K562 (cell line): ENCODE measurements around the gene ZNF224. TPM values are rescaled to one million over a fixed set of nuclear protein-coding genes. Genes with fewer than 3 reads are reported as not detected.

Source experiments
- BCOR ChIP-seq: fragments of 450-650 bp; IDR thresholded peaks from 2 replicates; pipeline ENCODE4 v1.6.1; 2016
- CBX1 ChIP-seq: sonication (generic); IDR thresholded peaks from 2 replicates; pipeline ENCODE4 v1.6.1; 2016; ENCODE audit warnings: antibody characterized with exemption, low read depth, mild to moderate bottlenecking
- GABPB1 ChIP-seq: sonication (generic); formaldehyde crosslinking; IDR thresholded peaks from 2 replicates; pipeline ENCODE4 v1.8.0; 2022; ENCODE audit warnings: mild to moderate bottlenecking, missing genetic modification reagents
- HCFC1 ChIP-seq: IDR thresholded peaks from 2 replicates; pipeline ENCODE4 v1.6.1; 2012; ENCODE audit warnings: low read depth, low read length, improper control_type of control experiment
- KDM4B ChIP-seq, 2 experiments: fragments of 450-650 bp in 1 of 2; sonication (generic) in 1 of 2; IDR thresholded peaks; 2 replicates each; pipeline ENCODE4 v1.6.1; 2016 to 2017; ENCODE audit warnings: borderline replicate concordance in 2 of 2, antibody characterized with exemption in 1 of 2, low read depth in 1 of 2, mild to moderate bottlenecking in 1 of 2
- L3MBTL2 ChIP-seq: fragments of 450-650 bp; IDR thresholded peaks from 2 replicates; pipeline ENCODE4 v1.6.1; 2016; ENCODE audit warnings: mild to moderate bottlenecking, moderate library complexity
- MBD2 ChIP-seq: sonication (generic); IDR thresholded peaks from 2 replicates; pipeline ENCODE4 v1.6.1; 2016; ENCODE audit warnings: low read depth, borderline replicate concordance
- NR2C2 ChIP-seq, 2 experiments: fragments of 200-800 bp in 1 of 2; sonication (Bioruptor generic) in 1 of 2; sonication (generic) in 1 of 2; formaldehyde crosslinking in 1 of 2; IDR thresholded peaks; 2 replicates each; pipeline versions ENCODE4 v1.6.1 to v1.8.0; 2016 to 2022; ENCODE audit warnings: mild to moderate bottlenecking in 1 of 2, missing compliant biosample characterization in 1 of 2, missing genetic modification characterization in 1 of 2, missing genetic modification reagents in 1 of 2
- POLR2G ChIP-seq: fragments of 200-400 bp; formaldehyde crosslinking; IDR thresholded peaks from 2 replicates; pipeline ENCODE4 v1.6.1; 2017; ENCODE audit warnings: low read depth, mild to moderate bottlenecking, antibody characterized with exemption, low read length, moderate library complexity
- PPARD ChIP-seq: fragments of 250-450 bp; sonication (Bioruptor Pico); IDR thresholded peaks from 2 replicates; pipeline ENCODE4 v1.8.0; 2022; ENCODE audit warnings: inconsistent platforms, mild to moderate bottlenecking, moderate library complexity
- SAP30 ChIP-seq: fragments of 200-600 bp; sonication (generic); IDR thresholded peaks from 2 replicates; pipeline ENCODE4 v1.6.1; 2012; ENCODE audit warnings: borderline replicate concordance, low read depth, mild to moderate bottlenecking, moderate library complexity, low read length, control low read depth, inconsistent platforms; ENCODE audit not compliant: insufficient read depth, poor library complexity, severe bottlenecking
- TEAD2 ChIP-seq: fragments of 450-650 bp; IDR thresholded peaks from 2 replicates; pipeline ENCODE4 v1.6.1; 2016; ENCODE audit warnings: missing genetic modification characterization, control low read depth, missing compliant biosample characterization
- ZBTB17 ChIP-seq: fragments of 450-650 bp; formaldehyde crosslinking; IDR thresholded peaks from 2 replicates; pipeline ENCODE4 v1.4.0; 2020; ENCODE audit warnings: mild to moderate bottlenecking
- ZC3H8 ChIP-seq: fragments of 450-650 bp; IDR thresholded peaks from 2 replicates; pipeline ENCODE4 v1.6.1; 2017
- ZNF589 ChIP-seq: fragments of 200-800 bp; sonication (Bioruptor generic); IDR thresholded peaks from 2 replicates; pipeline ENCODE4 v1.6.1; 2016; ENCODE audit warnings: low read depth, missing genetic modification characterization, missing compliant biosample characterization
- polyA plus RNA-seq, 8 experiments: library from polyadenylated mRNA; depleted of rRNA in 4 of 8; stranded (reverse) in 5 of 8; unstranded in 3 of 8; fragments of >200 nt; fragmentation: Nextera tagmentation in 2 of 8; fragmentation: Illumina TruSeq in 1 of 8; extraction: Ambion mirVana in 2 of 8; extraction: Trizol in 1 of 8; gene quantifications; 2 replicates each; pipeline versions ENCODE4 v1.2.1 to v1.2.3, GENCODE V29; 2011 to 2014; ENCODE audit warnings: inconsistent platforms in 1 of 8, missing spikeins in 1 of 8
- total RNA-seq, 7 experiments: library from RNA; depleted of rRNA in 6 of 7; stranded (reverse); fragments of >200 nt in 6 of 7; fragmentation: Illumina TruSeq in 2 of 7; extraction: Trizol in 2 of 7; gene quantifications; 2 replicates each; pipeline versions ENCODE4 v1.2.1 to v1.2.3, GENCODE V29; 2011 to 2021; ENCODE audit warnings: low replicate concordance in 1 of 7
- TF ChIP-seq, protein P1 (sequence below): fragments of 200-800 bp; sonication (Bioruptor generic); IDR thresholded peaks from 2 replicates; pipeline ENCODE4 v1.6.1; 2017; ENCODE audit warnings: missing genetic modification characterization, missing compliant biosample characterization
- TF ChIP-seq, protein P2 (sequence below): sonication (generic); formaldehyde crosslinking; IDR thresholded peaks from 2 replicates; pipeline ENCODE4 v1.8.0; 2022; ENCODE audit warnings: mild to moderate bottlenecking, missing genetic modification reagents
- TF ChIP-seq, protein P3 (sequence below): fragments of 450-650 bp; IDR thresholded peaks from 2 replicates; pipeline ENCODE4 v1.7.1; 2018; ENCODE audit warnings: mild to moderate bottlenecking, low read depth; ENCODE audit not compliant: partially characterized antibody
- TF ChIP-seq, protein P4 (sequence below): fragments of 250-450 bp; sonication (Bioruptor Pico); IDR thresholded peaks from 2 replicates; pipeline ENCODE4 v1.5.0; 2022; ENCODE audit warnings: mild to moderate bottlenecking

Gene ZNF224
- total and polyA plus RNA-seq, 9 of the 15 experiments (the other 6 are each of a cell fraction or from before 2014, with no cell fraction given) = 4.4 to 15.6 (median 10.0) TPM

DNA sequence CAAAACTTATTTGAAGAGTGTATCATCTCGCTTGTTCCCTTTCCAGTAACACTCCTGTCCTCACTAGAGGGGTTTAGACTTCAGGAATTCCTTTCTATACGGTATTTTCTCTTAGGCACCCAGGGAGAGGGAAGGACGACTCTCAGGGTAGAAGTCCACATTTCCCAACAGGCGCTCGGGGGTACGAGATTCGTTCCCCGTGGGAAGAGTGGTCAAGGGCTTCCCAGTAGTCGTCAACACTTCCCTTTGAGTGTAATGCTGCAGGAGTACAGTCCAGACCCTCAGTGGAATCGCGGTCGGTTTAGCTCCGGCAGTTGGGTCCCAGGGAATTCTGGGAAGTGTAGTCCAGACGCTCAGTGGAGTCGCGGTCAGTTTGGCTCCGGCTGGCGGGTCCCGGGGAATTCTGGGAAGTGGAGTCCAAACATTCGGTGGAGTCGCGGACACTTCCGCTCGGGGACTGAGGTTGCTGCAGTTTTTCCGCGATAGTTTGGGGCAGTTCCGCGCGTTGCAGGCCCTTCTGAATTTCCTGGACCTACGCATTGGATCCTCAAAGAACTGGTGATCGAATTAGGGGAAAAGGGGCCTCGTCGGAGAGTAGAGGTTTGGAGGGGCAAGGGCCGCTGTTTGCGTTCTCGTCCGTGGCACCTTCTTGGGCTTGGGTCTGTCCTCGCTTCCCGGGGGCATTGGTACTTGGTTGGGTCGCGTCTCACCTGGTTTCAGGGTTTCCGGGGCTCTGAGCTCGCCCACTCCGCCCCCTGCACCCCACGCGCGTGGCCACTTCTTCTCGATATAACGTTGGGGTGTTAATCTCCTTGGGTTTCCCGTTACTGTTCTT lies at the start of gene ZNF224 (continued):
- TF ChIP-seq, protein P1, sequence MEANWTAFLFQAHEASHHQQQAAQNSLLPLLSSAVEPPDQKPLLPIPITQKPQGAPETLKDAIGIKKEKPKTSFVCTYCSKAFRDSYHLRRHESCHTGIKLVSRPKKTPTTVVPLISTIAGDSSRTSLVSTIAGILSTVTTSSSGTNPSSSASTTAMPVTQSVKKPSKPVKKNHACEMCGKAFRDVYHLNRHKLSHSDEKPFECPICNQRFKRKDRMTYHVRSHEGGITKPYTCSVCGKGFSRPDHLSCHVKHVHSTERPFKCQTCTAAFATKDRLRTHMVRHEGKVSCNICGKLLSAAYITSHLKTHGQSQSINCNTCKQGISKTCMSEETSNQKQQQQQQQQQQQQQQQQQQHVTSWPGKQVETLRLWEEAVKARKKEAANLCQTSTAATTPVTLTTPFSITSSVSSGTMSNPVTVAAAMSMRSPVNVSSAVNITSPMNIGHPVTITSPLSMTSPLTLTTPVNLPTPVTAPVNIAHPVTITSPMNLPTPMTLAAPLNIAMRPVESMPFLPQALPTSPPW (CRISPR knock-in tag) = peak; percentile 58
- TF ChIP-seq ZNF589 = 0 out of 2 replicates have a peak, but pooled peaks have one; percentile 45
- no peak for TF ChIP-seq BCOR
- TF ChIP-seq, protein P2, sequence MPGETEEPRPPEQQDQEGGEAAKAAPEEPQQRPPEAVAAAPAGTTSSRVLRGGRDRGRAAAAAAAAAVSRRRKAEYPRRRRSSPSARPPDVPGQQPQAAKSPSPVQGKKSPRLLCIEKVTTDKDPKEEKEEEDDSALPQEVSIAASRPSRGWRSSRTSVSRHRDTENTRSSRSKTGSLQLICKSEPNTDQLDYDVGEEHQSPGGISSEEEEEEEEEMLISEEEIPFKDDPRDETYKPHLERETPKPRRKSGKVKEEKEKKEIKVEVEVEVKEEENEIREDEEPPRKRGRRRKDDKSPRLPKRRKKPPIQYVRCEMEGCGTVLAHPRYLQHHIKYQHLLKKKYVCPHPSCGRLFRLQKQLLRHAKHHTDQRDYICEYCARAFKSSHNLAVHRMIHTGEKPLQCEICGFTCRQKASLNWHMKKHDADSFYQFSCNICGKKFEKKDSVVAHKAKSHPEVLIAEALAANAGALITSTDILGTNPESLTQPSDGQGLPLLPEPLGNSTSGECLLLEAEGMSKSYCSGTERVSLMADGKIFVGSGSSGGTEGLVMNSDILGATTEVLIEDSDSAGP = no peak
- TF ChIP-seq MBD2 = peak; percentile 85
- TF ChIP-seq POLR2G = peak; percentile 72
- 0 out of 2 replicates have a peak, but pooled peaks have one; percentile 12 for TF ChIP-seq ZBTB17 (CRISPR knock-in tag)
- no peak for TF ChIP-seq KDM4B (IDR thresholded peaks at IDR 0.05; ENCODE audit: borderline replicate concordance in 2 of 2, low read depth in 1 of 2)
- TF ChIP-seq CBX1 = peak; percentile 59; the same call in 1 of the 2 replicates
- TF ChIP-seq, protein P3, sequence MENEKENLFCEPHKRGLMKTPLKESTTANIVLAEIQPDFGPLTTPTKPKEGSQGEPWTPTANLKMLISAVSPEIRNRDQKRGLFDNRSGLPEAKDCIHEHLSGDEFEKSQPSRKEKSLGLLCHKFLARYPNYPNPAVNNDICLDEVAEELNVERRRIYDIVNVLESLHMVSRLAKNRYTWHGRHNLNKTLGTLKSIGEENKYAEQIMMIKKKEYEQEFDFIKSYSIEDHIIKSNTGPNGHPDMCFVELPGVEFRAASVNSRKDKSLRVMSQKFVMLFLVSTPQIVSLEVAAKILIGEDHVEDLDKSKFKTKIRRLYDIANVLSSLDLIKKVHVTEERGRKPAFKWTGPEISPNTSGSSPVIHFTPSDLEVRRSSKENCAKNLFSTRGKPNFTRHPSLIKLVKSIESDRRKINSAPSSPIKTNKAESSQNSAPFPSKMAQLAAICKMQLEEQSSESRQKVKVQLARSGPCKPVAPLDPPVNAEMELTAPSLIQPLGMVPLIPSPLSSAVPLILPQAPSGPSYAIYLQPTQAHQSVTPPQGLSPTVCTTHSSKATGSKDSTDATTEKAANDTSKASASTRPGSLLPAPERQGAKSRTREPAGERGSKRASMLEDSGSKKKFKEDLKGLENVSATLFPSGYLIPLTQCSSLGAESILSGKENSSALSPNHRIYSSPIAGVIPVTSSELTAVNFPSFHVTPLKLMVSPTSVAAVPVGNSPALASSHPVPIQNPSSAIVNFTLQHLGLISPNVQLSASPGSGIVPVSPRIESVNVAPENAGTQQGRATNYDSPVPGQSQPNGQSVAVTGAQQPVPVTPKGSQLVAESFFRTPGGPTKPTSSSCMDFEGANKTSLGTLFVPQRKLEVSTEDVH = no peak
- peak; percentile 61 for TF ChIP-seq L3MBTL2
- TF ChIP-seq GABPB1 (CRISPR knock-in tag) = peak; percentile 90
- TF ChIP-seq, protein P4, sequence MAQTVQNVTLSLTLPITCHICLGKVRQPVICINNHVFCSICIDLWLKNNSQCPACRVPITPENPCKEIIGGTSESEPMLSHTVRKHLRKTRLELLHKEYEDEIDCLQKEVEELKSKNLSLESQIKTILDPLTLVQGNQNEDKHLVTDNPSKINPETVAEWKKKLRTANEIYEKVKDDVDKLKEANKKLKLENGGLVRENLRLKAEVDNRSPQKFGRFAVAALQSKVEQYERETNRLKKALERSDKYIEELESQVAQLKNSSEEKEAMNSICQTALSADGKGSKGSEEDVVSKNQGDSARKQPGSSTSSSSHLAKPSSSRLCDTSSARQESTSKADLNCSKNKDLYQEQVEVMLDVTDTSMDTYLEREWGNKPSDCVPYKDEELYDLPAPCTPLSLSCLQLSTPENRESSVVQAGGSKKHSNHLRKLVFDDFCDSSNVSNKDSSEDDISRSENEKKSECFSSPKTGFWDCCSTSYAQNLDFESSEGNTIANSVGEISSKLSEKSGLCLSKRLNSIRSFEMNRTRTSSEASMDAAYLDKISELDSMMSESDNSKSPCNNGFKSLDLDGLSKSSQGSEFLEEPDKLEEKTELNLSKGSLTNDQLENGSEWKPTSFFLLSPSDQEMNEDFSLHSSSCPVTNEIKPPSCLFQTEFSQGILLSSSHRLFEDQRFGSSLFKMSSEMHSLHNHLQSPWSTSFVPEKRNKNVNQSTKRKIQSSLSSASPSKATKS (CRISPR knock-in tag) = no peak
- no peak for TF ChIP-seq ZC3H8
- TF ChIP-seq HCFC1 = peak; percentile 99
- TF ChIP-seq NR2C2 (CRISPR knock-in tag; IDR thresholded peaks at IDR 0.05) = peak; percentile 70
- TF ChIP-seq NR2C2 (tag; IDR thresholded peaks at IDR 0.05) = peak; percentile 93
- peak; percentile 56 for TF ChIP-seq SAP30
- no peak for TF ChIP-seq TEAD2 (tag)
- TF ChIP-seq PPARD (CRISPR knock-in tag) = no peak
